Neural cell (in vitro differentiated cells): ENCODE data around the gene NLRX1.

ENCODE experiments used
- CTCF ChIP-seq: fragments of 450-650 bp; IDR thresholded peaks from 2 replicates; pipeline ENCODE4 v1.5.1; 2014; ENCODE audit warnings: antibody characterized with exemption, mild to moderate bottlenecking, moderate library complexity; ENCODE audit not compliant: poor library complexity, severe bottlenecking
- EZH2 ChIP-seq: fragments of 200-600, 300-800 bp; shearing (Covaris generic), sonication (generic); IDR thresholded peaks from 2 replicates; pipeline ENCODE4 v1.6.1; 2014; ENCODE audit warnings: antibody characterized with exemption, low read length, borderline replicate concordance, mild to moderate bottlenecking; ENCODE audit not compliant: insufficient read depth, poor library complexity, severe bottlenecking
- MXI1 ChIP-seq: fragments of 450-650 bp; conservative IDR thresholded peaks from 2 replicates; pipeline ENCODE4 v1.6.1; 2014; ENCODE audit warnings: antibody characterized with exemption, mild to moderate bottlenecking; ENCODE audit not compliant: poor library complexity, severe bottlenecking
- POLR2AphosphoS5 ChIP-seq: IDR thresholded peaks from 2 replicates; pipeline ENCODE4 v1.6.1; 2012
- RAD21 ChIP-seq: fragments of 450-650 bp; conservative IDR thresholded peaks from 2 replicates; pipeline ENCODE4 v1.6.1; 2014; ENCODE audit warnings: antibody characterized with exemption, mild to moderate bottlenecking, moderate library complexity

GRCh38 chr11:119179342-119179741 lies 10.8 kb downstream of the NLRX1 start:
- no peak for TF ChIP-seq CTCF
- no peak for TF ChIP-seq MXI1
- TF ChIP-seq RAD21 = no peak
- no peak for TF ChIP-seq POLR2AphosphoS5
- TF ChIP-seq EZH2 = no peak
